ENCODE measurements around the gene CAVIN2.
"Not testable (repeated sequence)": the region's sequence is repeated elsewhere in the genome, so short reads cannot be mapped to it uniquely, and the experiment has no call there.

The CAVIN2 gene

GRCh38 chr2:191786694-191787093 is 60.2 kb downstream of the CAVIN2 start (continued):
- TF ChIP-seq, protein P1, sequence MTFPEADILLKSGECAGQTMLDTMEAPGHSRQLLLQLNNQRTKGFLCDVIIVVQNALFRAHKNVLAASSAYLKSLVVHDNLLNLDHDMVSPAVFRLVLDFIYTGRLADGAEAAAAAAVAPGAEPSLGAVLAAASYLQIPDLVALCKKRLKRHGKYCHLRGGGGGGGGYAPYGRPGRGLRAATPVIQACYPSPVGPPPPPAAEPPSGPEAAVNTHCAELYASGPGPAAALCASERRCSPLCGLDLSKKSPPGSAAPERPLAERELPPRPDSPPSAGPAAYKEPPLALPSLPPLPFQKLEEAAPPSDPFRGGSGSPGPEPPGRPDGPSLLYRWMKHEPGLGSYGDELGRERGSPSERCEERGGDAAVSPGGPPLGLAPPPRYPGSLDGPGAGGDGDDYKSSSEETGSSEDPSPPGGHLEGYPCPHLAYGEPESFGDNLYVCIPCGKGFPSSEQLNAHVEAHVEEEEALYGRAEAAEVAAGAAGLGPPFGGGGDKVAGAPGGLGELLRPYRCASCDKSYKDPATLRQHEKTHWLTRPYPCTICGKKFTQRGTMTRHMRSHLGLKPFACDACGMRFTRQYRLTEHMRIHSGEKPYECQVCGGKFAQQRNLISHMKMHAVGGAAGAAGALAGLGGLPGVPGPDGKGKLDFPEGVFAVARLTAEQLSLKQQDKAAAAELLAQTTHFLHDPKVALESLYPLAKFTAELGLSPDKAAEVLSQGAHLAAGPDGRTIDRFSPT (tag by site-specific recombination; IDR thresholded peaks at IDR 0.05): no peak
- TF ChIP-seq ZNF571 (tag by site-specific recombination; IDR thresholded peaks at IDR 0.05) (no peak), ZNF324 (tag by site-specific recombination; IDR thresholded peaks at IDR 0.05) (no peak), KLF9 (tag by site-specific recombination; IDR thresholded peaks at IDR 0.05; ENCODE audit: low read depth) (no peak)

DNA sequence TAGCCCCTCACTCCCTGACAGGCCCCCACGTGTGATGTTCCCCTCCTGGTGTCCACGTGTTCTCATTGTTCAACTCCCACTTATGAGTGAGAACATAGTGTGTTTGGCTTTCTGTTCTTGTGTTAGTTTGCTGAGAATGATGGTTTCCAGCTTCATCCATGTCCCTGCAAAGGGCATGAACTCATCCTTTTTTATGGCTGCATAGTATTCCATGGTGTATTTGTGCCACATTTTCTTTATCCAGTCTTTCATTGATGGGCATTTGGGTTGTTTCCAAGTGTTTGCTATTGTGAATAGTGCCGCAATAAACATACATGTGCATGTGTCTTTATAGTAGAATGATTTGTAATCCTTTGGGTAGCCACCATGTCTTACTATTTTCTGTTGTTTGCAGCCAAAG is 61.2 kb downstream of the CAVIN2 start:
- H3K36me3 ChIP-seq (ENCODE audit: control insufficient read depth in 2 of 2, insufficient read depth in 1 of 2, low read length in 2 of 2); H3K4me1 ChIP-seq (ENCODE audit: control insufficient read depth, insufficient read depth, low read length); H3K27ac ChIP-seq (ENCODE audit: extremely low read depth, low read depth, low read length); H3K4me3 ChIP-seq (ENCODE audit: low read depth, low read length); POLR2A ChIA-PET; CTCF ChIA-PET; H3K9me3 ChIP-seq (ENCODE audit: control insufficient read depth, insufficient read depth, low read depth, low read length): not testable (repeated sequence)
- TF ChIP-seq ZNF146 (tag by site-specific recombination; IDR thresholded peaks at IDR 0.05): peak; percentile 67

Measured in HEK293 (cell line).